Left renal pelvis (tissue), 4 donors: ENCODE measurements around the gene DDI2. TPM values are rescaled to one million over a fixed set of nuclear protein-coding genes. Genes with fewer than 3 reads are reported as not detected.

Experiments used
- DNase-seq, 4 donors: peaks; one replicate each; pipeline ENCODE4 v3.0.0-alpha.2; 2013; ENCODE audit warnings: low read depth in 4 of 4, low spot score in 3 of 4
- polyA plus RNA-seq, 4 donors: library from polyadenylated mRNA; unstranded; fragments of 120-200 nt; gene quantifications; one replicate each; pipeline ENCODE4 v1.2.1, GENCODE V29; 2013; ENCODE audit not compliant: insufficient read length in 4 of 4

DDI2 gene
- polyA plus RNA-seq, 4 donors, result 14.4 to 22.6 (median 20.1) TPM

DNA sequence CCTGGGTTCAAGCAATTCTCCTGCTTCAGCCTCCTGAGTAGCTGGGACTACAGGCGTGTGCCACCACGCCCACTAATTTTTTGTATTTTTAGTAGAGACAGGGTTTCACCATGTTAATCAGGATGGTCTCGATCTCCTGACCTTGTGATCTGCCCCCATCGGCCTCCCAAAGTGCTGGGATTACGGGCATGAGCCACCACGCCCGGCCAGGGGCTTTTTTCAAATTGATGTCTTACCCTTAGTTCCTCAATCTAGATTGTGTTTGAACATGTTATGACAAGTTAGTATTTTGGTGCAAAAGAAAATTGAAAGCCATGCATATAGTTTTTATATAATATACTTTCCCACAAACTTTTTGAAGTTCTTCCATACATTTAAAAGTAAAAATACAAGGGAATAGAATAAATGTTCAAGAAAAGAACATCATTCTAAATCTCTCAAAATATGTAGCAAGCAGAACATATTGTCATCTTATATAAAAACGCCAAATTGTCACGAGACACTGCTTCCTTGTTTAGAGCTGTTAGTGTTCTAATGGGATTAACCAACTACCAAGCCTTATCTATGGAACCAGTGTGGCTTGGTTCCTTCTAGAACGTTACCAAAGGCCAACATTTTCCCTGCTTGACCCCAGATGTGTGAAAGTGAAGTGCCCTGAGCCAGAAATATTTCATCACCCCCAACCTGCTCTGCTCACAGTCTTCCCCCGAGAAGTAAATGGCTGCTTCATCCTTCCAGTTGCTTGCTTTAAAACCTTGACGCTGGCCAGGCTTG, 57.3 kb downstream of the DDI2 start:
- no peak for DNase-seq

GRCh38 chr1:15676010-15676409, 58.8 kb downstream of the DDI2 start:
- DNase-seq, result no peak

GRCh38 chr1:15676688-15677661, 59.7 kb downstream of the DDI2 start:
- DNase-seq, result no peak

GRCh38 chr1:15678578-15678977, 61.3 kb downstream of the DDI2 start:
- no peak for DNase-seq

DNA sequence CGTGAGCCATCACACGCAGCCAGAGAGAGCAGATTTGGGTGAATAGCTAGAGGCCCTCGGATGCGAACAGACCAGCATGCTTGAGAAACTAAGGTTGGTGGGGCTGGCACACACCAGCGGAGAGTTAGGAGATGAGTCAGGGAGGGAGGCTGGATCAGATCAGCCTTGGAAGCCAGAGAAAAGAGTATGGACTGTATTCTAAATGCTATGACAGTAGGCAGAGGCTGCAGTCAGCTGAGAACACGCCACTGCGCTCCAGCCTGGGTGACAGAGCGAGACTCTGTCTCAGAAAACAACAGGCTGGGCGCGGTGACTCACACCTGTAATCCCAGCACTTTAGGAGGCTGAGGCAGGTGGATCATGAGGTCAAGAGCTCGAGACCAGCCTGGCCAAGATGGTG, 62.9 kb downstream of the DDI2 start:
- no peak for DNase-seq

GRCh38 chr1:15680561-15681348, 63.5 kb downstream of the DDI2 start:
- DNase-seq, result no peak

- DNase-seq, result no peak
Measured at GRCh38 chr1:15681349-15682292, 64.4 kb downstream of the DDI2 start.

DNA sequence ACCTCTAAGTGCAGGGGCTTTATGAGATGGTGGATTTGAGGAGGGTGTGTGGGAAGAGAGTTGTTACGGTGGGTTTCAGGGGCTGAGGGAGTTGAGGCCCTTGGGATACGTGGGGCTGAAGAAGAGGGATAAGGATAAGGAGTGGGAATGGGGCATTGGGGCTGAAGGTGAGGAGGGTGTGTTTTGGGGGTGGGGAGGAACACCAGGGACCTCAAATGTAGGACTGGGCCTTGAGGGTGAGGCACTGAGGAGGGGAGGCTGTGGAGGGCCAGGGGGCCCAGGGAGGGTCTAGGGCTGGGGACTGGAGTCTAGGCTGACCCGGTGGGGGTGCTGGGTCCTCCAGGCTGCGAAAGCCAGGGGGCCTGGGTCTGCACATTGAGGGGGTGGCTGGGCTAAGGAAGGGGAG, 65.7 kb downstream of the DDI2 start:
- no peak for DNase-seq

- DNase-seq, result no peak
Measured at GRCh38 chr1:15683345-15684039, 66.2 kb downstream of the DDI2 start.

DNA sequence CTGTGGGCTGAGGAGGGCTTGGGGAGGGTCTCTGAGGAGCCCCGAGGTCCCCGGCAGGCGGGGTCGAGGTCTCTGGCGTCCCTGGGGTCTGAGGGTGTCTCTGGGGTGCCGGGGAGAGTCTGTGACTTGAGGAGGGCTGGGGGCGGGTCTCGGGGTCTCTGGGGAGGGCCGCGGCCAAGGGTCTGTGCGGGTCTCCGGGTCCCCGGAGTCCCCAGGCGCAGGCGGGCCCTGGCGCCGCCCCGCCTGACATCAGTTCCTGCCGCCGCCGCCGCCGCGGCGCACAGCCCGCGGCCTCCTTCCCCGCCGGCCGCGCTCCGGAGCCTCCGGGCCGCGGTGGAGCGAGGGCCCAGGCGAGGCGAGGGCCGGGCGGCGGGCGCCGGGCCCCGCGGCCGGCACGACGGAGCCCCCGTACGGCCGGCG, 66.8 kb downstream of the DDI2 start, which contains the start of gene PLEKHM2:
TSS of gene PLEKHM2 (plus strand) at position 279 of the 420 bp plus-strand sequence. CDS start 239 bp downstream, outside the sequence.
- DNase-seq, result no peak

DNA sequence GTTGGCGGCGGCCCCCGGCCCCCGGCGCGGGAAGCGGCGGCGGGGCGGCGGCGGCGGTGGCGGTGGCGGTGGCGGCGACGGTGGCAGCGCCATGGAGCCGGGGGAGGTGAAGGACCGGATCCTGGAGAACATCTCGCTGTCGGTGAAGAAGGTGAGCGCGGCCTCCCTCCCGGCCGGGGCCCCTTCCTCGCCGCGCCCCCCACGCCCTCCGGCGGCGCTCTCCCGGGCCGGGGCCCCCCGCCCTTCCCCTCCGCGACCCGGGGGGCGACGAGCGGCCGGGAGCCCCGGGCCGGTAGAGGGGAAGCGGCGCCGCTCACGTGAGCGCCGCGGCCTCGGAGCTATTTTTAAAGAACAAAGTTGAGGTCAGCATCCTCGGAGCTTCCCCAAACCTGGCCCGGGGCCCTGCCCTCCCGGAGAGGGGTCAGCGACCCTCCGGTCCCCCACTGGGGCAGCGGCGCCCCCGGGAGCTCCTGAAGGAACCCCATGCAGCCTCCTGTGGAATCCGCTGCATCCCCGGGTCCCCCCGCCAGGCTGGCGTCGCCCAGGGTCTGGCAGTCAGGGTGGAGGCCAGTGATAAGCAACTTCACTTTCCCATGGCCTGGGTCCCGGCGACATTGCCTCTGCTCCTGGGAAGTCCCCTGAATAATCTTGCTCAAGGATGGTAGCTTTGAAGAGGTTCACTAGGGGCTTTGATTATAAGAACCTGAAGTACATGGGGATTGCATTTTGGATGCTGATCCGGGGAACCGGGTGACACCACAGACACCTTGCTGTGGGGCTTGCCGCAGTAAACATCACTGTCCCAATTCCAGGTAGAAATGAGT, 67.4 kb downstream of the DDI2 start:
- DNase-seq, result no peak

- DNase-seq, result no peak
Measured at GRCh38 chr1:15685820-15686219, 68.6 kb downstream of the DDI2 start.

- DNase-seq, result no peak
Measured at GRCh38 chr1:15687446-15687845, 70.2 kb downstream of the DDI2 start.

- no peak for DNase-seq
Measured at GRCh38 chr1:15690317-15690716, 73.1 kb downstream of the DDI2 start.

DNA sequence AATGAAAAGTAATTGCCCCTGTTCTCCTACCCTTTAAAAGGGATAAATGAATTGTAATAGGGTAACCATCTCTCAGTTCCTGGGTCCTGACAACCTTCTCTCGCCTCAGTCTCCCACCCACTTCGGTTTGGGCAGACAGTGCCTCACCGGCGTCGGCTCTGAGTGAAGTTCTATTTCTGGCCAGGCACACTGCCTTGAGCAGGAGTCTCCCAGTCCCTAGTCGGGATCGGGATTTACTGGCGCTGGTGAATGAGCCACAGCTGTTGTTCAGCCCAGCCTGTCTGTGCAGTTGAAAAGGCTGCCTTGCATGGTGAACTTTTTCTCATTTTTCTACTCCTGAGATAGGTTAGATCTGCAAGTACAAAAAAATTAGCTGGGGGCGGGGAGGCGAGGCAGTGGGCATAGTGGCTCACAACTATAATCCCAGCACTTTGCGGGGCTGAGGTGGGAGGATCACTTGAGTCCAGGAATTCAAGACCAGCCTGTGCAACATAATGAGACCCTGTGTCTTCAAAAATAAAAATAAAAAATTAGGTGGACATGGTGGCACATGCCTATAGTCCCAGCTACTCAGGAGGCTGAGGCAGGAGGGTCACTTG, 74.3 kb downstream of the DDI2 start:
- DNase-seq, result no peak

DNA sequence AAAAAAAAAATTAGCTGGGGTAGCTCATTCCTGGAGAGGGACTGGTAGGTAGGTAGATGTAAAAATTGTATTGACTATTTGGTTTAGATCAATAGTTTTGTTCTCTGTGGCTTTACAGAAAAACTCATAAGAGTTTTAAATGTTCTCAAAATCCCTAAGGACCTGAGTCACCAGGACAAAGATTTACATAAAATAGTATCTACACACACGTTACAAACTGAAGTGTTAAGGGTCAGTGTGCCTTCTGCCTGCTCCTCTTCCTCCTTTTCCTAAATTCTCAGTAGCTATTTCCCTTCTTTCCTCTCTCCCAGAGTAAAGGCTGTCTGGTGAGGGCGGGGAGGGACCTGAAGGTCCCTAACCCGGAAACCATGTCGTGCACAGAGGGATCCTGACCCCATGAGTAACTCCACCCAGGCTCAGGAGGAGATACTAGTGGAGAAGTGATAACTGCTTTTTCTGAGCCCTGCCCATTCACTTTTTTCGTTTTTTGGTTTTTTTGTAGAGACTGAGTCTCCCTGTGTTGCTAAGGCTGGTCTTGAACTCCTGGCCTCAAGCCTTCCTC, 74.9 kb downstream of the DDI2 start:
- no peak for DNase-seq

GRCh38 chr1:15693371-15693770, 76.1 kb downstream of the DDI2 start:
- DNase-seq, result no peak
